ENCODE measurements around the gene CNTF.

DNA sequence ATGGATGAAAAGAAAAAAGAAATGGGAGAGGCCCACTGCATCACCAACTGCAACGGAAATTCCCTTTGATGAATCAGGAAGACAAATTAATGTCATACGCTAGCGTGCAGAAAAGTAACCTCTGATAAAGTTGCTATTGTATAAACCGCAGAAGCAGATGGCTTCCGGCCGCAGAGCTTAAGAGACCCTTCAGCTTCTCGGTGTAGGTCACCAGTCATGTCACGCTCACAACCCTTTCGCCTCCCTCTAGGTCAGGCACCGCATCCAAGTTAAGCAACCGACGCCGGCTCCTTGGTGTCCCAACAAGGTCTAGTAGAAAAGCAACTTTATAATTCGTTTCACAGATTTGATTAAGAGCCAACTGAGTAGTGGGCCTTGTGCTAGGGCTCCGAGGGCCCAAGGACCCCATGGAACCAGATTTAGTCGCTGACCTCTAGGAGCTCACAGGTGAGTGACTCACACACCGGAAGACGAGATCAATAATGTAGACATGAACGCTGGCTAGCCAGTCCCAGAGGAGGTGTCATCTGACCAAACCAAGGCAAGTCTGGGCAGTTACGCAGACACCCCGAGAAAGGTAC, 44.8 kb upstream of the CNTF start:
- TF ChIP-seq CTCF (IDR thresholded peaks at IDR 0.05) (no peak), EP300 (IDR thresholded peaks at IDR 0.05) (no peak)
